ENCODE data around the gene BTG4.
A peak's percentile ranks its signal among the peaks of the same experiment; 100 is the strongest.

Gene BTG4

DNA sequence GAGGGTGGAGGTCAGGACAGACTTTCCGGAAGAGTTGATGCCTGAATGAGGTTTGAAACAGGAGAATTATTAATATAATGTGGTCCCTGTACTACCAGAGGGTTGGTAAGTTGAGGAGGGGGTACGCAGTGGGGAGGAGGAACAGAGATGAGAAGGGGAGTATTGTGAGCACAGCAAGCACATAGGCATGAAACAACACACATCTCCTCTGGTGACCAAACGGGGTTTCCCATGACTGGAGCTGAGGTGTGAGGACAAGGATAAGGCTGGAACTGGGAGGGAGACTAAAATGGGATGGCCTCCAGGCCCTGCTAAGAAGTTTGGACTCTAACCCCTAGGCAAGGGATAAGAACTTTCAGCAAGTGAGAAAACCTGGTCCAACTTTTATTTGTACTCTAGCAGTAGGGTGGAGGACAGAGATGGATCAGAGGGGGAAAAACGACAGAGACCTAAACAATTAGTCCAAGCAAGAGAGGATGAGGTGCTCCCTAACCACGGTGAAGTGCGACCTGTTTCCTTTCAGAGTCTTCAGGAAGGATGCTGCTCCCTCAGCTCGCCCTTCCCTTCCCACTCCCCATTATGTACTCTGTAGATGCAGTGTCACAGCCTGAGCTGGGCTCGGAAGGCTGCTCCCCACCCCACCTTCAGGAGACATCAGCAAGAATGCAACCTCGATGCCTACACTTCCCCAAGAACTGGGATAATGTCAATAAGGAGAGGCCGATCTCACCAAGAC, 59.2 kb downstream of the BTG4 start:
- no peak for DNase-seq

DNA sequence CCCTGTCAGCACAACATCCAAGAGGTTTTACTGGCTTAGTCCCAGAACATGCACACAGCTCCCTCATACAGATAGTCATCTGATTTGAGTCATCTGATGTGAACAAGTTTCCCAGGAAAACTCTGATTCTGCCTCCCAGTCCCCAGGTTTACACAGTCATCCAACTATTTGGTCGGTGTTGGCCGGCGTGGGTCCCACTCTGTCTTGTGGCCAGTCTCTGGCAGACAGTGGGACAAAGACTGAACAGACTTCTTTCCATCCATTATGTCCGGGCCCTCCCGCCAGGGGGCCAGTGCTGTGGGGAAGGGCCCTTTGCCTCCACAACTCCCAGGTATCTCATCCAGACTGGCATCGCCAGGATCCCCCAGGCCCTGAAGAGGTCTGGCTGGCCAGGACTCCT, 60.0 kb downstream of the BTG4 start:
- no peak for DNase-seq

DNA sequence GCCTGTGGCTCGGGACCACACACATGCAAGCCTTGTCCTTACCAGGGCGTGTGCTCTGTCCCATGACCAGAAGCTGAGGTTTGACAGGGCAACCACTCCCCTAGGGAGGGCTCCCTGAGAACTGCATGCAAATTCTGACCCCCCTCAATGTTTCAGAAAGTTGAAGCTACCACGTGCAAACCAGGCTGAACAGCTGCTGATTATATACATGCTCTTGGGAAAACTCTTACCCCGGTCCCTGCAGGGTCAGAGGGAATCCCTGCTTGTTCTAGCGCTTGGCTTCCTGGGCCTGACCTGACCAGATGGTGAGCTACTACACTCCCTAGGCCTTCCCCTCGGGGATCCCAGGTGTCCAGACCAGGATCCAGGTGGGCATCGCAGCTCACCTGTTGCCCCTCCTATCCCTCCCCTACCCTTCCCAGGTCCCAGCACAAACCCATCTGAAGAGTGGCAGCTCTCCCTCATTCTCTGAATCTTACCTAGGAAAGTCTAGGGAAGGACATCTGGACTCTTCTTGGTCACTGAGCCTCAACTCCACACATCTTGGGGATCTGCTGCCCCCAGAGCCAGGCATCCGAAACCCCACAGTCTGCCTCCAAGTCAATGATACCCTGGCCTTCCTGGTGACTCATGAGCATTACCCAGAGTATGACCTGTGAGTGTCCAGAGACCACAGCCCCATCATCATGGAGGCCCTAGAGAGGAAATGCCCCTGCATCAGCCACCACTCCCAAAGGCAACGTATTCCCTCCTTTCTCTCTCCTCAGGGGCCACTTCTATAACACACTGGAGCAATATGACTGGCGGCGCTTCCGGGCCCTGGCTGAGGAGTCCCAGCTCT, 61.5 kb downstream of the BTG4 start:
- DNase-seq: no peak

DNA sequence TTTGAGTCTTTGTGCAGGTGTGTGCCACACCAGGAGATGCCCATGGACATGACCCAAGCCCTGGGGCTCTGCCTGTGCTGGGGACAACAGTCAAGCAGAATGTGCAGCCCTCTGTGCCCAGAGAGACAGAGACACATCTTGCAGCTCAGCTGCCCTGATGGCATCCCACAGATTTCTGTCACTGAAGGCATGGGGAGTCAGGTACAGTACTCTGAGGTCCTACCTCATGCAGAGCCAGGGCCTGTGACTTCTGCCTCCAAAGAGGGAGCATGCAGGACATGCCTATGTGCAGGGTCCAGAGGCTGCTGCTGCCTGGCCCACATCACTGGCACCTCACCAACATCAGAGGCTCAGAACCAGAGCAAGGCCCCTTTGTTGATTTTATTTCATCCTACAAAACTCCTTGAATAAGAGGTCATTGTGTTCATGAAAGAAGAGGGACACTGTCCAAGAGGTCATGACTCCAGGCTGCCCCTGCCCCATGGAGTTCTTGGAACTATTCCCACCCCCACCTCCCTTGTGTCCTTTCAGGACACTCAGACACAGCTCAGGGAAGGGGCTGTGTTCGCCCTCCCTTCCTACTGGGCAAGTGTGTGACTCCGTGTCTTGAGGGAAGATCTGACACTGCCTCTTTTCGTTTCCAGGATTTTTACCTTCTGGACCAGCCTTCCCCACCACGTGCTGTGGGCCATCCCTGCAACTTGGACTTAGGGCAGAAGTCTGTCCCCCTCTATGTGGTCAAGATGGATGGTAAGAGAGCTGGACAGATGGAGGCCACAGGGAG, 62.3 kb downstream of the BTG4 start:
- no peak for DNase-seq

DNA sequence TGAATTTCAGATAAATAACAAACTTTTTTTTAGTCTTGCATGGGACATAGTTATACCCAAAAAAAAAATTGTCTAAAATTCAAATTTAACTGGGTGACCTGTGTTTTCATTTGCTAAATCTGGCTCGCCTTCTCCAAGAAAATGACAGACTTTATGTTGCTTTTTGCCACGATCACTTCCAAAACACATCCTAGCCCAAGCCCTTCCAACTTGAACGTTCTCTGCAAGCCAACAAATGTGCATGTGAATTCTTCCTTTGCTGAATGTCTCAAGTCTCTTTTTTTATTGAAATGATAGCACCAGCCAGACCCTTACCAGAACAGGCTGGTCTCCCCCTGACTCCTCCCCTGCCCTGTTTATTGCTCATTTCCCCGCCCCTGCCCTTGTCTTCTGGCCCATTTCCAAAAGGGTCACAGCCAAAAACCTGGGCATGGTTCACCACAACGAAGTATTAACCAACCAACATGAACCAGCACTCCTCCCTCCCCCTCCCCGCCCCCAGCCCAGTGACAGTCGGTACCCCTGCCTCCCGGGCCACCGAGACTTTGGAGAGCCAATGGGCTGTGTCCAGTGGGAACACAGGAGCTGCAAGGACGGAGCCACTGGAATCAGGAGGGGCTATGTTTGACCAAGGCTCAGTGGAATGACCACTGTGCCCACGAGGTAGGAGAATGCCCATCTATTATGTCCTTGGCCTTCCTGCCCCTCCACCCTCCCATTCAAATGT, 63.2 kb downstream of the BTG4 start:
- no peak for DNase-seq

DNA sequence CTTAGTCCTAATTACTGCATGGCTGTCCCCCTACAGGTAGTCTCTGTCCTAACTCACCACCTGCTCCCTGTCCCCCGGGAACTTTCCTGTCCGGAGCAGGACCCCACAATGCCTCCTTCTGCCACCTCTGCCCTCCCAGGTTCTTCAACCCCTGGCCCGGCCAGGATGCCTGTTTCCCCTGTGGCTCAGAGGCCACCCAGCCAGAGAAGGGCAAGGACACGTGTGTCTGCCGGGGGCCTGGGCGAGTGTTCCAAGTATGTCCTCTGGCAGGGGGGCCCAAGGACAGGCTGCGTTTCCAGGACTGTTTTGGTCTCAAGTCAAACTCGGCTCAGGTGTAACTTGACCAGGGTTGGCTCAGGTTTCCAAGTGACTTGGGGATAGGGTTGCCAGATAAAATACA, 63.8 kb downstream of the BTG4 start:
- no peak for DNase-seq

DNA sequence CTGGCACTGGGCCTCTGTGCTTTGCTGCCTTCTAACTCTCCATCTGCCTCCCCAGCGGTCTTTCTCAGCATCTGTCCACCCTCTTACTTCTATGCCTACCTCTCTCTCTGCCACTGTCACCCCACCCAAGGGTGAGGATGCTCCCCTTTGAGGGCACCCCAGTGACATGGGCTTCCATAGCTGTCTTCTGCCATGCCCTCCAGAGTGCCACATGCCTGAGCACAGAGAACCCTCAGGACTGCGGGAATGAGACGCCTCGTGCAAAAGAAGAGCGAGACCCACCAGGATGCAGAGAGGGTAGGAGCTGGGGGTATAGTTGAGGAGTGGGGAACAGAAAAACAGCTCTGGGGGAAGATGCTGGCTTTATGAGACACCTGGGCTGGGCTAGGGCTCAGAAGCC, 64.3 kb downstream of the BTG4 start:
- no peak for DNase-seq

DNA sequence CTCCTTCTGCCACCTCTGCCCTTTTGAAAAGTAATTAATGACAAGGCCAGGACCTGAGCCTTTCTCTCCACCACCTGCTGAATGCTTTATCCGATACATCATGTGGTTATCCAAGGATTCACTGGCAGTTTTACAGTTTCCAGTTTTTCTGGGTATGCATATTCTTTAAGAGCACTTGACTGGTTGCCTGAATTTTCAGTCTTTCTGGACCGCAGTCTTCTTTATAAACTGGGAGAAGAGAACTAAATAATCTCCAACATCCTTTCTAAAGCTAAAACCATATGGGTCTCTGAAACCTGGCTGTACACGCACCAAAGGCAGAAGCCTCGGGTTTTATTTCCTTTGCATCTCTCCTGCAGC, 65.1 kb downstream of the BTG4 start:
- DNase-seq: no peak

DNA sequence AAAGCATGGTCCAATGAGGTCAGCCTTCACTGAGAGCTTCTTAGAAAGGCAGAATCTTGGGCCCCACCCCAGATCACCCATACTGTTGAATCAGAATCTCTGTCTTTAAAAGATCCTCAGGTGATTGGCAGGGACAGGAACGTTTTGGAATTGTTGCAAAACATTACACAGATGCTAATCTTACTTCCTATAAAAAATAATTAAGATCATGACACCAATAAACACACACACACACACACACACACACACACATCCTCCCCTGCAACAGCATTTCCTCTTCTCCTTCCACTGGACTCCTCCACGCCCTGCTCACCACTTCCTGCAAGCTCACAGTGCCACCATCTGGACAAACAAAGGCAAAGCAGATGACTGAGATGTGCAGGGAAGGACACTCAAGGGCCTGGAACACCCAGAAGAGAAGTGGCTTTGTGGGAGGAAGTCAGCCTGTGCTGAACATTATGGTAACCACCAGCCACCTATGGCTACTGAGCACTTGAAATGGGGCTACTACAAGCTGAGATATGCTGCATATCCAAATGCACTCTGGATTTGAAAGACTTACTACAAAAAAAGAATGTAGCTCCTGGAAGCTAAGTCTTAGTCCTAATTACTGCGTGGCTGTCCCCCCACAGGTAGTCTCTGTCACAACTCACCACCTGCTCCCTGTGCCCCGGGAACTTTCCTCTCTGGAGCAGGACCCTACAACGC, 65.6 kb downstream of the BTG4 start:
- peak; percentile 68 for DNase-seq

DNA sequence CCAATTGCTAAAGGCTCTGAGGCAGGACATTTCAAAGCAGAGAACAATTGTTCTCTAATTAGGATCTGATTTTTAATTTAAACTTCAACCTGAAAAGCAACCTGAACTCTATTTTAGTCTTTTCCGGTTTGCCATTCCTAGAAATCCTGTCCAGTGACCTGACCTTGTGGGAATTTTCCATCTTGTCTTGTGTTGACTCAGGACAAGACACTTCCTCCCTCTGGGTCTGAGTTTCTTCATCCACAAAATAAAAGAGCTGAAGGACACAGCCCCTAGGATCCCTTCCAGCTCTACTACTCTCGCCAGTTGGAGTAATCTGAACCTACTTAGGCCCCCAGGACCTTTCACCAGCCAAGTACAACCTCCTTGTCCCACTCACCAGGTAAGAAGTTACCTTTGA, 66.6 kb downstream of the BTG4 start:
- DNase-seq: no peak

Measured in activated naive CD4-positive, alpha-beta T cell treated with Interleukin-2 at 50 U/mL for 16 hours (primary cell).